Measurements from ENCODE around the gene GATAD2A. TPM values are rescaled to one million over a fixed set of nuclear protein-coding genes. Genes with fewer than 3 reads are reported as not detected.

The GATAD2A gene
- total RNA-seq, 1 experiment from 2014 or later = 30.5 TPM

GRCh38 chr19:19529783-19530422 lies 124.4 kb downstream of the GATAD2A start:
- DNase-seq (ENCODE audit: low spot score) = no peak

DNA sequence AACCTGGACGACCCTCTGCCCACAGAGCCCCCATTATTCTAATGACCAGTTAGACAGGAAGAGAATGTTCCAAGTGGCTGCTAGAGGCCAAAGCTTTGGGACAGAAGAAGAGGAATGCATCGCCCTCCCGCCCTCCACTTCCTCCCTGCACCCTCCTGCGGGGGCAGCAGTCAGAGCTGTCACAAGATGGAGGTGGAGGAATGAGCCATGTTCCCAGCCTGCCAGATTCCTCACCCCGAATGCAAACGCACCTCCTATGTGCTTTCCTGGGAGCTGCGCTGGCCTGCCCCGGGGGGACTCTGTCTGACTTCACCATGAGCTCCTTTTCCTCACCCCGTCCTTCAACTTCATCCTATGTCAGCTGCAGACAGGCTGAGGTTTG lies 124.9 kb downstream of the GATAD2A start:
- no peak for DNase-seq (ENCODE audit: low spot score)

GRCh38 chr19:19530889-19531288 lies 125.4 kb downstream of the GATAD2A start:
- DNase-seq (ENCODE audit: low spot score) = no peak

DNA sequence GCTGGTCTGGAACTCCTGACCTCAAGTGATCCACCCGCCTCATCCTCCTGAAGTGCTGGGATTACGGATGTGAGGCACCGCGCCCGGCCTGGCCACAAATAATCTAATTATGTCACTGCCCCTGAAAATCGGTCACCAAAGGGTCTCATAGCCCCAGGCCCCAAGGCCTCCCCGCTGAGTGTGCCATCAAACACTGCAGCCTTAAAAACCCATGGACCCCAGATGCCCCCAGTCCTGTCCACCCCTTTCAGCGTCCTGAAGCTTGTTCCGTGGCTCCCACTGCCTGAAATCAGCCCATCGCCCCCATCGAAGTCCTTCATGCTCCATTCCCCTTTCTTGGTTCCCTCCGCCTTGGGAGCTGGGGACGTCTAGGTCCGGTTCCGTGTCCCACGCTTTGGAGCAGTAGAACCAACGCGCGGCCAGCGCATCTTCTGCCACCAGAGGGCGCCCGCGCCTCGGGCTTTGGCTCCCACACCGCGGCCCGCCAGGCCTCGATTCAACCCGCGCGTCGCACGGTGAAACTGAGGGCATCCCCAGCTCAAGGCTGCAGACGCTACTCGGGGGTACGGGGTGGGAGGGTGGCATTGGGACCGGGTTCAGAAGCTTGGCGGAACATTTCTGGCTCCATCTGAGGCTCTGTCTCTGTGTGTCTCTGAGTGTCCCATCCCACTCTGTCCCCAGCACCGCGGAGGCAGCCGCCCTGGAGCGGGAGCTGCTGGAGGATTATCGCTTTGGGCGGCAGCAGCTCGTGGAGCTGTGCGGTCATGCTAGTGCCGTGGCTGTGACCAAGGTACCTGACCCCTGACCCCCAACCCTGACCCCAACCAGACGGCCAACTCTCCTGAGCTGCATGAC lies 126.7 kb downstream of the GATAD2A start:
- DNase-seq (ENCODE audit: low spot score) = no peak

DNA sequence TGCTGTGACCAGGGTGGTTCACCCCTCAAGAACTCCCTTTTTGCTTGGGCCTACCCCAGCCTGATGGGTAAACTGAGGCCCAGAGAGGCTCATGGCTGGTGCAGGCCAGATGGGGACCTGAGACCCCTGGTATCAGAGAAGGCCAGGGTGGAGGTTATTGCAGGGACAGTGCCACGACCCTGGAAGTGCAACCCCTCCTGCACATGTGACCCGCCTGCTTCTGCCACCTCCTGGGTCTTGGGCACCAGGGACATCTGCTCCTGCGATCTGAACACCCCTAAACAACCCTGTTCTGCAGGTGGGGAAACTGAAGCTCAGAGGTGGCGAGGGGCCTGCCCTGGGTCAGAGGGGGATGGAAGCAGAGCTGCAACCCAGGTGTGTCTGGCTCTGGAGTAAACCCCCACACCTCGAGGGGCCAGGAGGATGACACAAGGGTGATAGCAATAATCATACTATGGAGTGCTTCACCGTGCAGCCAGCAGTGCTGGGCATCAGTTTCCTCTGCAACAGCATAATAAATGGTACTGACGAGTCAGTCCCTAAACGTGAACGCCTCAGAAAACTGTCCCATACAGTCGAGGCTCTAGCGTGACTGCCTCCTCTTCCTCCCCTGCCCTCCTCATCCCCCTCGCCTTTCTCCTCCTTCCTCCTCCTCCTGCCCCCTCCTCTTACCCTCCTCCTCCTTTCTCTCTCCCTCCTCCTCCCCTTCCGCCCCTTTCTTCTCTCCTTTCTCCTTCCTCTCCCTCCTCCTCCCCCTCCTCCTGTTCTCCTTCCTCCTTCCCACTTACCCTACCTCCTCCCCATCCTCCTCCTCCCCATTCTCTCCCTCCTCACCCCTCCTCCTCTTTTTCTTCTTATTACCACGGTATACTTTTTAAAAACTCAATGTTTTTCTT lies 127.6 kb downstream of the GATAD2A start:
- DNase-seq (ENCODE audit: low spot score) = no peak

DNA sequence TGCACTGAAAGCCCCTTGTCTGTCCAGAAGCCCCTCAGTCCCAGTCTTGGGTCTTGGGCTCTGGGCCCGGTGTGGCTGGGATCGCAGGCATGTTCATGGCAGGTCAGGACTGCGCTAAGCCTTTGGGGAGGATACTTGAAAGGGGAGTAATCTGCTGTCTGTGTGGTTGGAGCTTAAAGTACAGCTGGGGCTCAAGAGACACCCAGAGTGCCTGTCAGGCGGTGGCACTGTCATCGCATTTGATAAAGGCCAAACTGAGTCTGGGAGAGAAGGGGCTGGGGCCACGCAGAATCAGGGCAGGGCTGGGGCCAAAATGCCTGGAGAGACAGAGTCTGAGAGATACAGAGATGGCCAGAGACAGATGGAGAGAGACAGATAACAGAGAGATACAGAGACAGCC lies 128.4 kb downstream of the GATAD2A start:
- no peak for DNase-seq (ENCODE audit: low spot score)

GRCh38 chr19:19534556-19535265 lies 129.2 kb downstream of the GATAD2A start:
- DNase-seq (ENCODE audit: low spot score) = no peak

DNA sequence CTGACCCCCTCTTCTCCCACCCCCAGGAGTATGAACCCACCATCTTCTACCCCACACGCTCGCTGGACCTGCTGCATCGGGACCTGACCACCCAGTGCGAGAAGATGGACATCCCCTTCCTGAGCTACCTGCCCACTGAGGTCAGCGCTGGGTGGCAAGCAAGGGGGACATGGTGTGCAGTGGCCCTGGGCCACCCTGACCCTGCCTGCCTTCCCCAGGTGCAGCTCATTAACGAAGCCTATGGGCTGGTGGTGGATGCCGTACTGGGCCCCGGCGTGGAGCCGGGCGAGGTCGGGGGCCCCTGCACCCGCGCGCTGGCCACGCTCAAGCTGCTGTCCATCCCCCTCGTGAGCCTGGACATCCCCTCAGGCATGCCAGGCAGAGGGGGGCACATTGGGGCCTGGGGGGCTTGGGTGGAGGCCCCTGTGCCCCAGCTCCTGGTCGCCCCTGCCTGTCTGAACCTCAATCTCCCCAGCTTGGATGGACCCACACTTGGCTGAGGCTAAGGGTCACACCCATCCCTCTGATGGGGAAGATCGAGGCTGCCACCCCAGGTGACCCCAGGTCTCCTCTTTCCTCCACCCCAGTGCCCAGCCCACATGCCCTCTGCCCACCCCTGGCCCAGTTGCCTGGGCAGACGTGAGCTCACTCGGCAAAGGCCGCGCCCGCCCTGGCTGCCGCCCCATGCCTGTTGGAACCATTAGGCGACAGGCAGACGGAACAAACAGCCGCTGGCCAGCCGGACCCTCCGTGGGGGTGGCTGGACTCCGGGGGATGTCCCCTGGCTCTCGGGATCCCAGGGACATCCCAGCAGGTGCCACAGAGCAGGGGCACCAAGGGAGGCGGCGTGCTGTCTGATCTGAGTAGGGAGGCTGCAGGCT lies 130.1 kb downstream of the GATAD2A start:
- DNase-seq (ENCODE audit: low spot score) = no peak

GRCh38 chr19:19537075-19538048 lies 131.9 kb downstream of the GATAD2A start:
- no peak for DNase-seq (ENCODE audit: low spot score)

DNA sequence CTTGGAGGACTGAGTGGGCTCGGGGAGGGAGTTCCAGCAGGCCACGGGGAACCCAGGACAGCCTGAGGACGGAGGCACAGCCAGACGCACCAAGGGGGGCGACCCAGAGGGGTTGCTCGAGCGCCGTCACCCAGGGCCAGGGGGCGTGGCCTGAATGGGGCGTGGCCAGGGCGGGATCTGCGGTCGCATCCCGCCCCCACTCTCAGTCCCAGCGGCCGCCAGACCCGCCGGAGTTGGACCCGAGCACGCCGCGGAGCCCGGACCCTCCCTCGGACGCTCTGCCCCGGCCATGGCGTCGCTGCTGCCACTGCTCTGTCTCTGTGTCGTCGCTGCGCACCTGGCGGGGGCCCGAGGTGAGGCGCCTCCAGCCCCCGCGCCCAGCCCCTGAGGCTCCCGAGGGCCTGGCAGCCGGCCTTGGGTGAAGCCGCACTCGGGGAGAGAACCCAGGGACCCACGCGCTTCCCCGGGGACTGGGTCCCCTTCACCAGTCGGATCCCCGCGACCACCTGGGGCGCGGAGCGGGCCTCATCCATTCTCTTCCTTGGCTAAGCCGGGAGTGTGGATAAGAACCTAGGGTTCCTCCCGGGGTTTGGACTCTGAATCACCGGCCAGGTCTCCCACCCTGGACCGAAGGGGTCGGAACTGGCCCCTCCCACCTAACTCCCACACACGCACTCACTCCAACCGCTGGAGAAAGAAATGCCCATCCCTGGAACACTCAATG lies 132.7 kb downstream of the GATAD2A start, which contains the start of gene CILP2:
Gene CILP2, plus strand, starts transcription at position 205 of the 724 bp plus-strand sequence. Its CDS starts 85 bp downstream, at position 290.
- no peak for DNase-seq (ENCODE audit: low spot score)

DNA sequence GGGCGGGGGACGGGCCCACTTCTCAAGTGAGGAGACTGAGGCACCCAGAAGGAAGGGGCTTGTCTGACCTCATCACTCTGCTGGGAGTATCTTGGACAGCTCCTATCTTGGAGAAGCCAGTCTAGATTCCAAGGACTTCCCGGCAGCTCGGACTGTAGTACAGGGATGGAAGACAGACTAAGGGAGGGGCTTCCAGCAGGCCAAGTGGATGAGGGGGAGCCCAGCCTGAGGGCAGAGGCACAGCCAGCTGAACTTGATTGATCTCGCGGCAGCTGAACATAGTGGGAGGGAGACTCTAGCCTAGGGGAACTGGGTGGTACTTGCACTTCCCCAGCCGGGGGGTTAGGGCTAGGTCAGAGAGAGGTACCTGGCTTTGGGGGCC lies 133.3 kb downstream of the GATAD2A start:
- no peak for DNase-seq (ENCODE audit: low spot score)

- no peak for DNase-seq (ENCODE audit: low spot score)
These were observed 134.2 kb downstream of the GATAD2A start for GRCh38 chr19:19539698-19540063.

DNA sequence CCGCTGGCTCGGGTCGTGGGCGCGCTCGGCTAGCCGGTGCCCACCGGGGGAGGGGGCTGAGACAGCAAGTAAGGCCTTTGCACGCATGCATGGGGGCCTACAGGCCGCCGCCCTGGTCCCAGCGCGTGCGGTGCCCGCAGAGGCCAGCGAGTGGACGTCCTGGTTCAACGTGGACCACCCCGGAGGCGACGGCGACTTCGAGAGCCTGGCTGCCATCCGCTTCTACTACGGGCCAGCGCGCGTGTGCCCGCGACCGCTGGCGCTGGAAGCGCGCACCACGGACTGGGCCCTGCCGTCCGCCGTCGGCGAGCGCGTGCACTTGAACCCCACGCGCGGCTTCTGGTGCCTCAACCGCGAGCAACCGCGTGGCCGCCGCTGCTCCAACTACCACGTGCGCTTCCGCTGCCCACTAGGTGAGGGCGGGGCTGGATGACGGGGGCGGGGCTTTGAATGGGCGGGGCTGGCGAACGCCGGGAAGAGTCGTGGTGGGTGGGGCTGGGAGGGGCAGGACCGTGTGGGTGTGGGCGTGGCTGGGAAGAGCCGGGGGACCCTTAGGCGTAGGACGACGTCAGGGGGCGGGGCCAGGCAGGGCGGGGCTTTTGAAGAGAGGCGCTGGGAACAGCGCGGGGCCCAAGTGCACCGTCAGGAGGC lies 134.7 kb downstream of the GATAD2A start:
- no peak for DNase-seq (ENCODE audit: low spot score)

GRCh38 chr19:19540715-19541515 lies 135.4 kb downstream of the GATAD2A start:
- no peak for DNase-seq (ENCODE audit: low spot score)

GRCh38 chr19:19541616-19542015 lies 136.1 kb downstream of the GATAD2A start:
- DNase-seq (ENCODE audit: low spot score) = no peak

DNA sequence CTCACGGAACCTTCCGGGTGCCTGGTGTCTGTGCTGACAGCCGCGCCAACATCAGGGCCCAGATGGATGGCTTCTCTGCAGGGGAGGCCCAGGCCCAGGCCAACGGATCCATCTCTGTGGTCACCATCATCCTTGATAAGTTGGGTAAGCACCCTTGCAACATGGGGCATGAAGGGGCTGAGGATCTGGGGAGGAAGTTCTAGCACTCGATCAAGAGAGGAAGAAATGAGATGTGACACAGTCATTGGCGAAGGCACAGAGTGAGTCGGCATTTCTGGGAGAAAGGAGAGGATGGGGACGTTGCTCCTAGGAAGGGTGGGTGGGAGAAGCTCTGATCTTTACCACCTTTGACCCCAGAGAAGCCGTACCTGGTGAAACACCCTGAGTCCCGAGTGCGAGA lies 137.0 kb downstream of the GATAD2A start:
- DNase-seq (ENCODE audit: low spot score) = no peak

DNA sequence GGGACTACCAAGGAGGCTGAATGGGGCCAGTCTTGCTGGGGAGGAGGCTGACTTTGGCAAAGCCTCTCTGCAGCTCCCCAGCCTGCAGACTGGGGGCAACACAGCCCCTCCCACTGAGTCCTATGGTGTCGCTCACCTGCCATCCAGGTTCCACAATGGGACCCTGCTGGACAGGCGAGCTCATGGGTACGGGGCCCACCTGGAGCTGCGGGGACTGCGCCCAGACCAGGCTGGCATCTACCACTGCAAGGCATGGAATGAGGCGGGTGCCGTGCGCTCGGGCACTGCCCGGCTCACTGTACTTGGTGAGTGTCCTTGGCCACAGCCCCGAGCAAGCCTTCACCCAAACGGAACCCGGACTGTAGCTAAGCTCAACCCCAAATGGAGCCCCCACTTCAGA lies 137.6 kb downstream of the GATAD2A start:
- no peak for DNase-seq (ENCODE audit: low spot score)
